ACHN (cell line): ENCODE measurements around the gene METTL1.
"Not testable (repeated sequence)": the region's sequence is repeated elsewhere in the genome, so short reads cannot be mapped to it uniquely, and the experiment has no call there.

ENCODE experiments used
- DNase-seq: peaks from one replicate; pipeline ENCODE4 v3.0.0-alpha.2; 2015
- in situ Hi-C: cut with HindIII; loops from 2 replicates; pipeline ENCODE4 v1.10.0; 2017; ENCODE audit warnings: low sequenced_read_pairs, low pct_ligation_motif_present, low pct_unique_long_range_greater_than_20kb

Gene METTL1

GRCh38 chr12:57771873-57772428 is at the start of gene METTL1:
TSS of gene METTL1 (minus strand) at chr12:57772105. CDS start at chr12:57772083, 22 bp downstream.
- peak; percentile 100 for DNase-seq
- in situ Hi-C loops = no loop called here

- DNase-seq, in situ Hi-C loops: not testable (repeated sequence)
These were observed 49.1 kb upstream of the METTL1 start for GRCh38 chr12:57821015-57821414.

- DNase-seq, in situ Hi-C loops: not testable (repeated sequence)
These were observed 48.2 kb upstream of the METTL1 start for GRCh38 chr12:57820119-57820518.

GRCh38 chr12:57817990-57818331 is 46.1 kb upstream of the METTL1 start:
- in situ Hi-C loops, DNase-seq: not testable (repeated sequence)

- DNase-seq = no peak
- in situ Hi-C loops = no loop called here
These were observed 45.5 kb upstream of the METTL1 start for GRCh38 chr12:57817261-57817989.

GRCh38 chr12:57816855-57817151 is 44.9 kb upstream of the METTL1 start:
- in situ Hi-C loops = no loop called here
- no peak for DNase-seq

- no peak for DNase-seq
- in situ Hi-C loops = no loop called here
These were observed 44.3 kb upstream of the METTL1 start for GRCh38 chr12:57816001-57816854.

- DNase-seq = peak; percentile 19
- in situ Hi-C loops = no loop called here
These were observed 43.5 kb upstream of the METTL1 start for GRCh38 chr12:57815177-57816000.

- in situ Hi-C loops = no loop called here
- DNase-seq = no peak
These were observed 42.3 kb upstream of the METTL1 start for GRCh38 chr12:57813971-57814772.

GRCh38 chr12:57813111-57813970 is 41.4 kb upstream of the METTL1 start:
- in situ Hi-C loops = no loop called here
- no peak for DNase-seq

- DNase-seq = no peak
- in situ Hi-C loops = no loop called here
These were observed 39.3 kb upstream of the METTL1 start for GRCh38 chr12:57811028-57811755.

GRCh38 chr12:57810450-57810849 is 38.5 kb upstream of the METTL1 start:
- in situ Hi-C loops = no loop called here

GRCh38 chr12:57809425-57809824 is 37.5 kb upstream of the METTL1 start:
- DNase-seq = no peak
- in situ Hi-C loops = no loop called here

More at GRCh38 chr12:57810450-57810849, 38.5 kb upstream of the METTL1 start:
- peak; percentile 51 for DNase-seq

- in situ Hi-C loops = no loop called here
- DNase-seq = no peak
These were observed 36.4 kb upstream of the METTL1 start for GRCh38 chr12:57808351-57808750.

GRCh38 chr12:57807285-57807684 is 35.4 kb upstream of the METTL1 start:
- in situ Hi-C loops = no loop called here
- DNase-seq = no peak

GRCh38 chr12:57806677-57807076 is 34.8 kb upstream of the METTL1 start:
- in situ Hi-C loops = no loop called here
- DNase-seq = no peak
